HL-60/S4 (cell line): ENCODE data around the gene PABPN1L.
"Not testable (repeated sequence)": the region's sequence is repeated elsewhere in the genome, so short reads cannot be mapped to it uniquely, and the experiment has no call there.

Source experiments
- in situ Hi-C: fragments of 300-500 bp; cut with MboI; formaldehyde crosslinking; loops from 2 replicates; pipeline ENCODE4 v1.14.3; 2022; ENCODE audit warnings: low sequenced_read_pairs

Gene PABPN1L

GRCh38 chr16:88901718-88902337 lies 35.4 kb upstream of the PABPN1L start:
- in situ Hi-C loops = no loop called here

GRCh38 chr16:88900662-88901052 lies 34.2 kb upstream of the PABPN1L start:
- in situ Hi-C loops = no loop called here

- in situ Hi-C loops = no loop called here
Observed at GRCh38 chr16:88899901-88900661, 33.6 kb upstream of the PABPN1L start.

GRCh38 chr16:88897696-88898425 lies 31.4 kb upstream of the PABPN1L start:
- in situ Hi-C loops = no loop called here

- in situ Hi-C loops = no loop called here
Observed at GRCh38 chr16:88896238-88897070, 30.0 kb upstream of the PABPN1L start.

- in situ Hi-C loops = no loop called here
Observed at GRCh38 chr16:88895335-88895734, 28.9 kb upstream of the PABPN1L start.

GRCh38 chr16:88894681-88895300 lies 28.3 kb upstream of the PABPN1L start:
- in situ Hi-C loops = no loop called here

- in situ Hi-C loops = not testable (repeated sequence)
Observed at GRCh38 chr16:88894266-88894665, 27.8 kb upstream of the PABPN1L start.

- in situ Hi-C loops = no loop called here
Observed at GRCh38 chr16:88893127-88893968, 26.9 kb upstream of the PABPN1L start.

- in situ Hi-C loops = no loop called here
Observed at GRCh38 chr16:88892065-88892464, 25.6 kb upstream of the PABPN1L start.

GRCh38 chr16:88891083-88891482 lies 24.6 kb upstream of the PABPN1L start:
- in situ Hi-C loops = no loop called here

- in situ Hi-C loops = not testable (repeated sequence)
Observed at GRCh38 chr16:88889702-88890352, 23.4 kb upstream of the PABPN1L start.

GRCh38 chr16:88888461-88889387 lies 22.3 kb upstream of the PABPN1L start:
- in situ Hi-C loops = no loop called here

GRCh38 chr16:88888057-88888456 lies 21.6 kb upstream of the PABPN1L start:
- in situ Hi-C loops = no loop called here

GRCh38 chr16:88886845-88887521 lies 20.5 kb upstream of the PABPN1L start:
- in situ Hi-C loops = no loop called here

- in situ Hi-C loops = no loop called here
Observed at GRCh38 chr16:88886420-88886844, 20.0 kb upstream of the PABPN1L start.

GRCh38 chr16:88885693-88886280 lies 19.3 kb upstream of the PABPN1L start:
- in situ Hi-C loops = no loop called here
